HEK293T (cell line): ENCODE data around the gene DCAF5.

Experiments
- ARNT ChIP-seq: fragments of 450-650 bp; IDR thresholded peaks from 2 replicates; pipeline ENCODE4 v1.6.1; 2017; ENCODE audit warnings: mild to moderate bottlenecking
- ELF4 ChIP-seq: fragments of 450-650 bp; IDR thresholded peaks from 2 replicates; pipeline ENCODE4 v1.6.1; 2017; ENCODE audit warnings: antibody characterized with exemption
- FOXA1 ChIP-seq: fragments of 450-650 bp; IDR thresholded peaks from 2 replicates; pipeline ENCODE4 v1.6.1; 2016; ENCODE audit warnings: mild to moderate bottlenecking
- FOXK2 ChIP-seq: fragments of 450-650 bp; IDR thresholded peaks from 2 replicates; pipeline ENCODE4 v1.6.1; 2016; ENCODE audit warnings: mild to moderate bottlenecking
- FOXM1 ChIP-seq: fragments of 450-650 bp; IDR thresholded peaks from 2 replicates; pipeline ENCODE4 v1.6.1; 2017; ENCODE audit warnings: mild to moderate bottlenecking, borderline replicate concordance
- HDGF ChIP-seq: fragments of 450-650 bp; IDR thresholded peaks from 2 replicates; pipeline ENCODE4 v1.6.1; 2017; ENCODE audit warnings: antibody characterized with exemption, borderline replicate concordance
- L3MBTL2 ChIP-seq: fragments of 450-650 bp; conservative IDR thresholded peaks from 2 replicates; pipeline ENCODE4 v1.6.1; 2016; ENCODE audit warnings: mild to moderate bottlenecking
- LEF1 ChIP-seq: fragments of 450-650 bp; IDR thresholded peaks from 2 replicates; pipeline ENCODE4 v1.6.1; 2017; ENCODE audit warnings: mild to moderate bottlenecking, borderline replicate concordance
- NFRKB ChIP-seq: fragments of 450-650 bp; IDR thresholded peaks from 2 replicates; pipeline ENCODE4 v1.6.1; 2016; ENCODE audit warnings: mild to moderate bottlenecking, moderate library complexity
- SP1 ChIP-seq: fragments of 450-650 bp; IDR thresholded peaks from 2 replicates; pipeline ENCODE4 v1.6.1; 2017
- TARDBP ChIP-seq: fragments of 450-650 bp; IDR thresholded peaks from 2 replicates; pipeline ENCODE4 v1.6.1; 2016
- ZNF384 ChIP-seq: fragments of 450-650 bp; IDR thresholded peaks from 2 replicates; pipeline ENCODE4 v1.6.1; 2016

GRCh38 chr14:69010648-69011047 is 142.3 kb downstream of the DCAF5 start:
- no peak for TF ChIP-seq HDGF
- no peak for TF ChIP-seq ZNF384
- no peak for TF ChIP-seq ARNT
- no peak for TF ChIP-seq FOXK2
- no peak for TF ChIP-seq FOXA1
- no peak for TF ChIP-seq NFRKB
- TF ChIP-seq TARDBP = no peak
- TF ChIP-seq ELF4 = no peak
- no peak for TF ChIP-seq LEF1
- TF ChIP-seq SP1 = no peak
- TF ChIP-seq FOXM1 = no peak
- no peak for TF ChIP-seq L3MBTL2
